GM21786 (cell line): ENCODE measurements around the gene CLEC16A.
"Not testable (repeated sequence)": the region's sequence is repeated elsewhere in the genome, so short reads cannot be mapped to it uniquely, and the experiment has no call there.

Experiments used
- ATAC-seq: cut with Tn5 transposase; IDR thresholded peaks from one replicate; pipeline ENCODE4 v1.9.1; 2021; ENCODE audit not compliant: unreplicated experiment

The CLEC16A gene

GRCh38 chr16:10965440-10966061, 21.2 kb downstream of the CLEC16A start:
- peak; percentile 57 for ATAC-seq

GRCh38 chr16:10966129-10966528, 21.8 kb downstream of the CLEC16A start:
- no peak for ATAC-seq

DNA sequence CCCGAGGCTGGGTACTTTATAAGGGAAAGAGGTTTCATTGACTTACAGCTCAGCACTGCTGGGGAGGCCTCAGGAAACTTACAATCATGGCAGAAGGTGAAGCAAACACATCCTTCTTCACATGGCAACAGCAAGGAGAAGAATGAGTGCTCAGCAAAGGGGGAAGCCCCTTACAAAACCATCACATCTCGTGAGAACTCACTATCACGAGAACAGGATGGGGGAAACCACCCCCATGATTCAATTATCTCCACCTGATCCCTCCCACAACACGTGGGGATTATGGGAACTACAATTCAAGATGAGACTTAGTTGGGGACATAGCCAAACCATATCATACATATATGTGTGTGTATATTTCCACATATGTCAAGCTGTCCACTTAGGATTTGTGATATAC, 22.2 kb downstream of the CLEC16A start:
- not testable (repeated sequence) for ATAC-seq

- ATAC-seq = no peak
These were observed 23.6 kb downstream of the CLEC16A start for GRCh38 chr16:10967986-10968385.

GRCh38 chr16:10968498-10968897, 24.1 kb downstream of the CLEC16A start:
- ATAC-seq = no peak

DNA sequence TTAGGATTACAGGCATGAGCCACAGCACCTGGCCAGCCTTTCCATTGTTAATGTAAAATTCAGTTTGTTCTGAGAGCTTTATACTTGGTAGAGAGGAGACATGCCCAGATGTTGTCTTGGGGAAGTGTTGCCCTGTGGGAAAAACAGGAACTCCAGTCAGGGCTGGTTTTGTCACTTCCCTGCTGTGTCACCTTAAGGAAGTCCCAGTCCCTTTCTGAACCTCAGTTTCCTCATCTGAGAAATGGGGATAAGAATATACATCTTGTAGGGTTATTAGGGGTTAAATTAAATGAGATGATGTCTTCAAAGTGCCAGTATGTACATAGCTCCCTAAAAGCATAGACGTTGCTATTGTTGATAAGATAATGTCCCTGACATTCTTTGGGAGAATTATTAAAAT, 25.3 kb downstream of the CLEC16A start:
- ATAC-seq = no peak

- no peak for ATAC-seq
These were observed 25.7 kb downstream of the CLEC16A start for GRCh38 chr16:10970065-10970464.

- ATAC-seq = no peak
These were observed 27.2 kb downstream of the CLEC16A start for GRCh38 chr16:10971560-10971961.

DNA sequence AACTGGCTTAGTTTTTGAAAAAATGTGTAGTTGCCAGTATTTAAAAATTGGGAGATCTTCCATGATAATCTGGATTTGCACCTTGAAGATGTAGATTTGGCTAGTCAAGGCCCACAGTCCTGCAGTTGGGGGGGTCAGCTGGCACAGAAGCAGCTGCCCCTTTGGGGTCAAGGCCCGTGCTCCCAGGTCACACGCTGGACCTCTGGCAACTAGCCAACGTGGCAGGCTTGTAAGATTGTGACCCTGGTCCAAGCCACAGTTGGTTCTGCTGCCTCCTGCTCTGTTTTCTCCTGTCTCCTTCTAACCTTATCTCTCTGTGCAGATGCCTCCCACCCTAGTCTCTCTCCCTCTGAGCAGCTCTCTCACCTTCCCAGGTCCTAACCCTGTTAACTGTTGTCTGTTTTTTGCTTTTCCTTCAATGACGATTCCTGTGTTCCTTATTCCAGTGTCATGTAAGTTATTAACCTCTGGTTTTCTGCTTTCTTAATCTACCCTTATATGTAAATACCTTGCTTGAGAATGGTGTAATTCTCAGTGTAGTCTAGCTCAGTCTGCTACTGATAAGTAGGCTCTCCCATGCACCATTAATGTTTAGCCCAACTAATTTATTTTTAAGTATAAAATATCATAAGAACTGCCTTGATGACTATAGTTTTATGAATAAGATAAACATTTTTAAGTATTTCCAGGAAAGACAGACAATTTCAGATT, 27.9 kb downstream of the CLEC16A start:
- no peak for ATAC-seq

DNA sequence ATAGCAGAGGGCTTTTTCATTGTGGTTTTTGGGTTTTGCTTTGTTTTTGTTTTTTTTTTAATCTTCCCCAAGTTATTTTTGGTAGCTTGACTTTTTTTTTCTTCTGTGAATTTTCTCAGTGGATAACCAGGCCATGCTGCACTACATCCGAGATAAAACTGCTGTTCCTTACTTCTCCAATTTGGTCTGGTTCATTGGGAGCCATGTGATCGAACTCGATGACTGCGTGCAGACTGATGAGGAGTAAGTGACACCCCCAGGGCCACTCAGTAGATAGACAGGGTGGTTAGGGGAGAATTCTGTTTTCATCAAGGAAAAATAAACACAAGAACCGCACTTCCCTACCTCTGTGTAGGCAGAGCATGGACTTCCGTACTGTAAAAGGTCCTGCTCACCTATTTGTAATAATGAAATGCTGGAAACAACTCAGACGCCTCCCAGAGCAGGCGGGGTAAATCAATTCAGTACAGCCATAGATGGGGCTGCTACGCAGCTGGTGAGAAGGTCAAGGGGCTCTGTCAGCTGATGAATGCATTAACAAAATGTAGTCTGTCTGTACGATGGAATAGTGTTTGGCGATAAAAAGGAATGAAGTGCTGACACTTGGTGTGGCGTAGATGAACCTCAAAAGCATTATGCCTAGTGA, 28.6 kb downstream of the CLEC16A start:
- ATAC-seq = no peak

- ATAC-seq = no peak
These were observed 32.3 kb downstream of the CLEC16A start for GRCh38 chr16:10976634-10977033.

GRCh38 chr16:10978124-10978523, 33.8 kb downstream of the CLEC16A start:
- ATAC-seq = no peak

- no peak for ATAC-seq
These were observed 34.6 kb downstream of the CLEC16A start for GRCh38 chr16:10978871-10979446.

DNA sequence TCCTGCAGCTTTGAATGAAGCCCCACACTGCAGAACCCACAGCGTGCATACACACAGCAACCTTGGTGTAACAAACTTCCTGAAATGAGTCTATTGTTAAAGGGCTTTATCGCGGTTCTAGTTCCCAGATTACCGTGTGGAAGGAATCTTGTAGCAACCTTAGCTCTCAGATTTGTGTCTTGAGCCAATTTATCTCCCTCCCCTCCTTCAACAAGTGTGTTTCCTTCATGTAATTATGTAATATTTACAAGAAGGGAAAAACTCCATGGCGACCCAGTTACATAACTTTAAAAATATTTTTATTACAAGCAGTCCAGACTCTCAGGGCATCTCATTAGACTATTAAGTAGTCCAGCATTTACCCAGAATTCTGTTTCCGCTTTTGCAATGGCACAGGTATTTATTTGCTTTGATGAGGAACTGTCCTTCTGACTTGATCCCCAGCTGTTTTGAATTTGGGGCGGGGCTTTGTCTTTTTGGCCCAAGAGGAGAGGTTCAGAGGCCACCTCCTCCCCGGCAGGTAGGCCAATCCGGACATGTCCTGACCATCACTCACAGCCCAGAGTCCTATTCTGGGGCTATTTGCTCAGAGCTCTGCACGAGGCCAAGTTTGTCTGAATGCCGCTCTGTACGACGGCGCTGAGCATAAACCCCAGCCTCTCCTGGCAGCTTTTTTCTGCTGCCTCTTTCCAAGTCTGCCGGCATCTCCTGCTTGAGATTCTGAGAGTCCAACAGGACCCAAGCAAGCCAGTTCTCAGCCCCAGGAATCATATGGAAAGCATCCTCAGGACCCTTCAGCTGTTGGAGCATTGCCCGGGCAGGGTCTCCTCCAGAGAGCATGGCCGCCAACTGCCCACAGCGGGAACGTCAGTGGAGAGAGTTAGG, 35.6 kb downstream of the CLEC16A start:
- no peak for ATAC-seq

GRCh38 chr16:10980813-10981212, 36.4 kb downstream of the CLEC16A start:
- no peak for ATAC-seq

- ATAC-seq = peak; percentile 76
These were observed 37.4 kb downstream of the CLEC16A start for GRCh38 chr16:10981697-10982216.

GRCh38 chr16:10982465-10983150, 38.2 kb downstream of the CLEC16A start:
- ATAC-seq = no peak

- no peak for ATAC-seq
These were observed 38.8 kb downstream of the CLEC16A start for GRCh38 chr16:10983159-10983558.

- no peak for ATAC-seq
These were observed 40.1 kb downstream of the CLEC16A start for GRCh38 chr16:10984509-10984908.
